ENCODE results near the gene NXF2.
"Not testable (repeated sequence)": the region's sequence is repeated elsewhere in the genome, so short reads cannot be mapped to it uniquely, and the experiment has no call there.

NXF2 gene

DNA sequence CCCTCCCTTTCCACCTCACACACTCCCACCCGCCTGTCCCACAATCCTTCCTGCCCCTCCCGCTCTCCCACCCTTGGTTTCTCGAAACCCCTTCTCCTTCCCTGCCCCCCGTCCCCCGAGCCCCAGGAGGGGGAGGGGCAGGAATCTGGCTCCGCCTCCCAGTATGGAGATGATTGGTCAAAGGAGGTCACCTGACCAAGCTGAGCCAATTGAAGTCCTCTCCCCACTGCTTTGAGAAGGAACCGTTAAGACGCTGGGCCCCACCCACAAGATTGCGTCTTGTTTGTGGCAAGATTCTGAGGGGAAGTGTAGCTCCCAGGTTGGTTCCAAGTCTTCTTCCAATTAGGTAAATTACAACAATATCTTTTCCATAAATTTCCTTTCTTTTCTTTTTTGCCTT lies at the start of gene NXF2:
Gene NXF2 (plus strand): TSS at position 275 of the 400 bp plus-strand sequence. CDS start 59,912 bp downstream, outside the sequence.
- TF ChIP-seq, protein P1, sequence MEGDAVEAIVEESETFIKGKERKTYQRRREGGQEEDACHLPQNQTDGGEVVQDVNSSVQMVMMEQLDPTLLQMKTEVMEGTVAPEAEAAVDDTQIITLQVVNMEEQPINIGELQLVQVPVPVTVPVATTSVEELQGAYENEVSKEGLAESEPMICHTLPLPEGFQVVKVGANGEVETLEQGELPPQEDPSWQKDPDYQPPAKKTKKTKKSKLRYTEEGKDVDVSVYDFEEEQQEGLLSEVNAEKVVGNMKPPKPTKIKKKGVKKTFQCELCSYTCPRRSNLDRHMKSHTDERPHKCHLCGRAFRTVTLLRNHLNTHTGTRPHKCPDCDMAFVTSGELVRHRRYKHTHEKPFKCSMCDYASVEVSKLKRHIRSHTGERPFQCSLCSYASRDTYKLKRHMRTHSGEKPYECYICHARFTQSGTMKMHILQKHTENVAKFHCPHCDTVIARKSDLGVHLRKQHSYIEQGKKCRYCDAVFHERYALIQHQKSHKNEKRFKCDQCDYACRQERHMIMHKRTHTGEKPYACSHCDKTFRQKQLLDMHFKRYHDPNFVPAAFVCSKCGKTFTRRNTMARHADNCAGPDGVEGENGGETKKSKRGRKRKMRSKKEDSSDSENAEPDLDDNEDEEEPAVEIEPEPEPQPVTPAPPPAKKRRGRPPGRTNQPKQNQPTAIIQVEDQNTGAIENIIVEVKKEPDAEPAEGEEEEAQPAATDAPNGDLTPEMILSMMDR (IDR thresholded peaks at IDR 0.05): not testable (repeated sequence)

- TF ChIP-seq, protein P1 (IDR thresholded peaks at IDR 0.05): not testable (repeated sequence)
These were observed 32.0 kb upstream of the NXF2 start, which contains the start of gene TCP11X1 for GRCh38 chrX:102214986-102215385. Gene TCP11X1, plus strand, starts transcription at chrX:102215301.

GRCh38 chrX:102338162-102338561 lies 91.2 kb downstream of the NXF2 start:
- TF ChIP-seq, protein P1 (IDR thresholded peaks at IDR 0.05): no peak

- TF ChIP-seq, protein P1 (IDR thresholded peaks at IDR 0.05): no peak
These were observed 92.6 kb downstream of the NXF2 start for GRCh38 chrX:102339312-102340298.

DNA sequence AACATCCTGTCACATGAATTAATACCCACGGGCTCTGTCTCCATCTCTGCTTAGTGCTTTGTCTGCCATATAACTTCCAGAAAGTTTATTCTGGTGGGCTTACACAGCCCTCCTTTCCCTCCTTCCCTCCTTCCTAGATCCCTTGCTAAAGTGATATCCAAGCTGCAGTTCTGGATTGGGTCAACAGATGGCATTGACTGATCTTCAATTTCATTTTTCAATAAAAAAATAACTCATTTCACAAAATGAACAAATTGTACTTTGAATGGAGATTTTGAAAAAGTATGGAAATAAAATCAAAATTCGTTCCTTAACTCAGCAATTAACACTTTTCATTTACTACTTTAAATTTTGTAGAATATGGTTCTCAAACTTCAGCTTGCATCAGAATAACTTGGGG lies 94.9 kb downstream of the NXF2 start:
- TF ChIP-seq, protein P1 (IDR thresholded peaks at IDR 0.05): 0 out of 2 replicates have a peak, but pooled peaks have one; percentile 17

GRCh38 chrX:102345916-102346315 lies 98.9 kb downstream of the NXF2 start:
- TF ChIP-seq, protein P1 (IDR thresholded peaks at IDR 0.05): peak; percentile 55

Measured in LNCAP (cell line).